HG02678 (cell line): ENCODE data around the gene TMIGD2.
"Not testable (repeated sequence)": the region's sequence is repeated elsewhere in the genome, so short reads cannot be mapped to it uniquely, and the experiment has no call there.

Source experiments
- ATAC-seq: cut with Tn5 transposase; IDR thresholded peaks from one replicate; pipeline ENCODE4 v1.9.1; 2021; ENCODE audit warnings: mild to moderate bottlenecking, moderate library complexity; ENCODE audit not compliant: unreplicated experiment

TMIGD2 gene

GRCh38 chr19:4267901-4268815, 34.0 kb downstream of the TMIGD2 start:
- ATAC-seq: no peak

GRCh38 chr19:4267101-4267900, 34.9 kb downstream of the TMIGD2 start:
- no peak for ATAC-seq

- no peak for ATAC-seq
Measured at GRCh38 chr19:4266253-4267000, 35.8 kb downstream of the TMIGD2 start.

GRCh38 chr19:4264812-4265211, 37.4 kb downstream of the TMIGD2 start:
- ATAC-seq: no peak

GRCh38 chr19:4260613-4261191, 41.5 kb downstream of the TMIGD2 start:
- no peak for ATAC-seq

GRCh38 chr19:4258181-4258580, 44.0 kb downstream of the TMIGD2 start:
- ATAC-seq: no peak

GRCh38 chr19:4257025-4257424, 45.2 kb downstream of the TMIGD2 start:
- no peak for ATAC-seq

- ATAC-seq: no peak
Measured at GRCh38 chr19:4256563-4256962, 45.6 kb downstream of the TMIGD2 start.

GRCh38 chr19:4246767-4247593, 55.2 kb downstream of the TMIGD2 start, which contains the start of gene YJU2:
TSS of gene YJU2 (plus strand) at chr19:4247080. CDS start at chr19:4247147, 67 bp downstream.
- peak; percentile 82 for ATAC-seq

GRCh38 chr19:4245938-4246337, 56.3 kb downstream of the TMIGD2 start:
- not testable (repeated sequence) for ATAC-seq
